Heart left ventricle (tissue), 13 donors: ENCODE data around the gene BEST1.

Source experiments
- POLR2A ChIP-seq, 2 donors: fragments of 450-650 bp; IDR thresholded peaks; one replicate each; pipeline ENCODE4 v1.6.1; 2017; ENCODE audit warnings: antibody characterized with exemption in 2 of 2, mild to moderate bottlenecking in 2 of 2, moderate library complexity in 2 of 2
- TF ChIP-seq, protein P1 (sequence below), 12 donors: fragments of 200-600 bp; sonication (generic) in 4 of 12; IDR thresholded peaks; one replicate each; pipeline versions ENCODE4 v1.5.0 to v1.8.0; 2018 to 2022; ENCODE audit warnings: antibody characterized with exemption in 12 of 12, mild to moderate bottlenecking in 5 of 12
- donor health status: ischemic (EF 13 %, LVEDD 7.1; RV severe dilation, severe dysfunction).
- donor health status: DM: no; HTN: yes; CAD: no.
- donor health status: DM: no; HTN: no; CAD: no.
- donor health status: ischemic (EF 25% LVEDD 6.9; RV normal size, moderate dysfunction).
- donor health status: ischemic (EF 25% LVEDD 5.7; RV mildly dilated, moderate dysfunction).
- donor health status: ischemic (EF 35%, LVEDD 5.7; RV mildly dilated, moderate dysfunction).
- donor health status: nonischemic (EF 11% LVEDD 7.7; RV severe dilation, severe dysfunction).
- donor health status: DM: yes; HTN: yes; CAD: no.
- donor health status: PGD.
- donor health status: ischemic (EF 29% LVEDD 5.4; RV normal size, mild dysfunction).
- donor health status: nonischemic (EF 23%, LVEDD 6.1; RV moderate dilation, normal function).

DNA sequence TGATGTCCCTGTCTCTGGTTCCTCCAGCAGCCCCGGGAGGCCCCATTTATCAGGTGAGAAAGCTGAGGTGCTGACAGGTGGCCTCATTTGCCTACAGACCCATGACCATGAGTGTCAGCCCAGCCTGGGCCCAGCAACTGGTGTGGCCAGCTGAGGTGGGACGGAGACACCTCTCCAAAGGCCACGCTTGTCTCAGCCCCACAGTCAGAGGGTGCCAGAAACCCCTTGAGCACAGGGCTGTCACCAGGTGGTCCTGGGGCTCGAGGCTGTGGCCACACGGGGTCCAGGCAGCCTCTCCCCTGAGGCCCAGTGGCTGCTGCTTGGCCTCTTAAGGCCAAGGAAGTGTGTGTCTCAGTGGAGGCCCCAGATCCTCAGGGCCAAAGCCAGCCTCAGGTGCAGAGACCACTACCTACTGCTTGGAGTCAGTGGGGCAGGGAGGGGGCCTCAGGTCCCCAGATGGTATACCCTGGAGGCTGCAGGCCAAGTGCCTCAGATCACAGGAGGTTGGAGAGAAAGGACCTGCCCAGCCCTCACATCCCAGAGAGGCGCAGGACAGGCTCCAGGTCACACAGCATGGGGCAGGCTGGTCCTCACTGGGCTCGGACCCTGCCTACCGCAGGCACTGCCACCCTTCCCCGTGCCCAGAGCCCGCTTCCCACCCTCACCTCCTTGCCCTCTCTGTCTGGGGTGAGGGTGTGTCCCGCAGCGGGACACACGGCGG lies 44.2 kb upstream of the BEST1 start:
- TF ChIP-seq, protein P1, sequence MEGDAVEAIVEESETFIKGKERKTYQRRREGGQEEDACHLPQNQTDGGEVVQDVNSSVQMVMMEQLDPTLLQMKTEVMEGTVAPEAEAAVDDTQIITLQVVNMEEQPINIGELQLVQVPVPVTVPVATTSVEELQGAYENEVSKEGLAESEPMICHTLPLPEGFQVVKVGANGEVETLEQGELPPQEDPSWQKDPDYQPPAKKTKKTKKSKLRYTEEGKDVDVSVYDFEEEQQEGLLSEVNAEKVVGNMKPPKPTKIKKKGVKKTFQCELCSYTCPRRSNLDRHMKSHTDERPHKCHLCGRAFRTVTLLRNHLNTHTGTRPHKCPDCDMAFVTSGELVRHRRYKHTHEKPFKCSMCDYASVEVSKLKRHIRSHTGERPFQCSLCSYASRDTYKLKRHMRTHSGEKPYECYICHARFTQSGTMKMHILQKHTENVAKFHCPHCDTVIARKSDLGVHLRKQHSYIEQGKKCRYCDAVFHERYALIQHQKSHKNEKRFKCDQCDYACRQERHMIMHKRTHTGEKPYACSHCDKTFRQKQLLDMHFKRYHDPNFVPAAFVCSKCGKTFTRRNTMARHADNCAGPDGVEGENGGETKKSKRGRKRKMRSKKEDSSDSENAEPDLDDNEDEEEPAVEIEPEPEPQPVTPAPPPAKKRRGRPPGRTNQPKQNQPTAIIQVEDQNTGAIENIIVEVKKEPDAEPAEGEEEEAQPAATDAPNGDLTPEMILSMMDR (IDR thresholded peaks at IDR 0.05), result no peak
- no peak for TF ChIP-seq POLR2A (IDR thresholded peaks at IDR 0.05)
